CD4-positive, alpha-beta T cell treated with Interleukin-17A for 1 hour (primary cell): ENCODE measurements around the gene IGIP.

Experiments
- DNase-seq: peaks from one replicate; pipeline ENCODE4 v3.0.0-alpha.2; 2020

Gene IGIP

DNA sequence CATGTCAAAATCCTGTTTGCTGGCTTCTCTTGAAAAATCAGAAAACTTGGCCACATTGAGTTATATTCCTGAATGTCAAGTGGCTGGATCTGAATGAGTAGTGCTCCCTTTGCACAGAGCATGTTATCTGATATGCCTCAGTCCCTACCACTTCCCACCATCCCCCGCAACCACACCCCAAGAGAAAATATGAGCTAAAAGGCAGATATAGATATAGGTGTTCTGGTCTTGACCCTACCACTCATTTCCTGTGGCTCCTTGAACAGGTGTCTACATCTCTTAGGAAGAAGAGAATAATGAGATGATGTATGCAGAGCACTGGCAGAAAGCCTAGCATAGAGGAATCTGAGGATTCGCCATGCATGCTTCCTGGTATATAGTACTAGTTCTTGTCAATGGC is 42.6 kb downstream of the IGIP start:
- no peak for DNase-seq

GRCh38 chr5:140169410-140169809 is 43.7 kb downstream of the IGIP start:
- no peak for DNase-seq

GRCh38 chr5:140172483-140172882 is 46.7 kb downstream of the IGIP start:
- DNase-seq = no peak

DNA sequence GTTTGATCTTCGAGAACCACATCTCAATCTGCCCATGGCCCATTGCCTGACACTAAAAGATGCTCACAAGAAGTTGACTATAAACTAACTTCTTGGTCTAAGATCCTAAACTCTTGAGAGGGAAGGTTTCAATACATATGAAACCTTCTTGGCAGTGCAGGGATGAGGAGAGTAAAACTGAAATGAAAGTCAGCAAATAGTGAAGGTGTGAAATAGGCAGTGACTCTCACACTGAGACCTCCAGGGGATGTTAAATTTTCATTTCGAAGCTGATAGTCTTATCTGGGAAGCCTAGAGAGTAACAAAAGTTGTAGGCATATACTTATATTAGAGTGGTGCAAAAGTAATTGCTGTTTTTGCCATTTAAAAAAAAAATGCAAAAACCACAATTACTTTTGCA is 48.3 kb downstream of the IGIP start:
- no peak for DNase-seq

- DNase-seq = peak; percentile 96
Measured at GRCh38 chr5:140174465-140175366, 49.0 kb downstream of the IGIP start, which contains the start of gene CYSTM1. CYSTM1 (plus strand) TSS chr5:140175188; CDS start chr5:140194466, 19,278 bp downstream.

- peak; percentile 69 for DNase-seq
Measured at GRCh38 chr5:140175367-140176030, 49.8 kb downstream of the IGIP start.

DNA sequence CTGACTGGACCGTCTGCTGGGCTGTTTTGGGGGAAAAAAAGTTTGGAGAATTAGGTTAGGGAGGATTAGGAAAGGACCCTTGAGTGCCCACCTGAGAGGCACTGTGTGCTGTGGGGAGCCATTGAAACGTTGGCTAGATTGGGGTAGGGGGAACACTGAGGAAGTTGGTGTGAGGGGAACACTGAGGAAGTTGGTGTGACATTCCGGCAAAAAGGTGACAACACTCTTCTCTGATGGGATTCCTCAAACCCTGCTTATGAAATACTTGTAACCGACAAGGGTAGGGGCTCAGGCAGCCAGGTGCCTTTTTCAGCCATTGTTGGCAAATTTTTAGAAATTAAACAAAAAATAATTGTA is 50.3 kb downstream of the IGIP start:
- no peak for DNase-seq

- no peak for DNase-seq
Measured at GRCh38 chr5:140178086-140178410, 52.3 kb downstream of the IGIP start.

GRCh38 chr5:140178482-140179116 is 52.9 kb downstream of the IGIP start:
- no peak for DNase-seq
